SK-N-SH (cell line): Measurements from ENCODE around the gene PROSER3. TPM values are rescaled to one million over a fixed set of nuclear protein-coding genes. Genes with fewer than 3 reads are reported as not detected.

Experiments used
- CTCF ChIA-PET: fragments of 300-600, 350-600 bp; formaldehyde crosslinking; extraction: SDS; loops from one replicate; lab custom pipeline; 2021; lab: Yijun Ruan, JAX
- POLR2A ChIA-PET: fragments of 350-600 bp; sonication (Branson Sonifier 250); formaldehyde crosslinking; extraction: SDS; loops from one replicate; lab custom pipeline; 2020; ENCODE audit warnings: antibody characterized with exemption, inconsistent platforms; lab: Yijun Ruan, JAX
- DNase-seq: peaks from one replicate; pipeline ENCODE4 v3.0.0; 2012
- H2AFZ ChIP-seq: fragments of 200-600 bp; sonication (generic); 2 replicates; pipeline ENCODE4 v1.8.1; 2016; ENCODE audit warnings: antibody characterized with exemption, mild to moderate bottlenecking, low read depth
- H3F3A ChIP-seq: fragments of 200-600 bp; sonication (generic); replicated peaks from 2 replicates; pipeline ENCODE3; 2016; ENCODE audit warnings: antibody characterized with exemption, mild to moderate bottlenecking; ENCODE audit not compliant: insufficient read depth
- H3K27ac ChIP-seq, 2 experiments: fragments of 200-500 bp in 1 of 2; fragments of 200-600 bp in 1 of 2; sonication (Bioruptor generic) in 1 of 2; sonication (generic), shearing (Covaris generic) in 1 of 2; 2 replicates each; pipeline versions ENCODE4 v1.5.1 to v1.6.1; 2014 to 2016; ENCODE audit warnings: low read depth in 2 of 2, inconsistent platforms in 1 of 2, low read length in 1 of 2, mild to moderate bottlenecking in 1 of 2, mixed read lengths in 1 of 2
- H3K27me3 ChIP-seq: fragments of 200-600 bp; sonication (generic), shearing (Covaris generic); 2 replicates; pipeline ENCODE4 v1.6.1; 2016; ENCODE audit warnings: mixed run types; ENCODE audit not compliant: insufficient read depth
- H3K36me3 ChIP-seq, 2 experiments: fragments of 200-500 bp in 1 of 2; fragments of 200-600 bp in 1 of 2; sonication (Bioruptor generic) in 1 of 2; sonication (generic) in 1 of 2; replicated peaks in 1 of 2; 2 replicates each; pipeline versions ENCODE3 to v1.5.1; 2014 to 2016; ENCODE audit warnings: low read length in 1 of 2, mild to moderate bottlenecking in 1 of 2; ENCODE audit not compliant: insufficient read depth in 2 of 2, control insufficient read depth in 1 of 2
- H3K4me1 ChIP-seq, 2 experiments: fragments of 200-500 bp in 1 of 2; fragments of 200-600 bp in 1 of 2; sonication (Bioruptor generic) in 1 of 2; sonication (generic), shearing (Covaris generic) in 1 of 2; 2 replicates each; pipeline versions ENCODE4 v1.5.1 to v1.6.1; 2014 to 2016; ENCODE audit warnings: low read depth in 1 of 2, low read length in 1 of 2, mixed run types in 1 of 2; ENCODE audit not compliant: insufficient read depth in 2 of 2, control insufficient read depth in 1 of 2
- H3K4me2 ChIP-seq: fragments of 200-600 bp; sonication (generic), shearing (Covaris generic); 2 replicates; pipeline ENCODE4 v1.6.1; 2017; ENCODE audit warnings: mixed run types
- H3K4me3 ChIP-seq, 2 experiments: fragments of 200-500 bp in 1 of 2; fragments of 200-600 bp in 1 of 2; sonication (Bioruptor generic) in 1 of 2; sonication (generic), shearing (Covaris generic) in 1 of 2; 2 replicates each; pipeline versions ENCODE4 v1.5.1 to v1.8.1; 2014 to 2016; ENCODE audit warnings: low read depth in 2 of 2, inconsistent platforms in 1 of 2, low read length in 1 of 2, mild to moderate bottlenecking in 1 of 2, mixed read lengths in 1 of 2, moderate library complexity in 1 of 2
- H3K79me2 ChIP-seq: fragments of 200-600 bp; sonication (generic); 2 replicates; pipeline ENCODE4 v1.8.1; 2017; ENCODE audit warnings: mild to moderate bottlenecking; ENCODE audit not compliant: insufficient read depth
- H3K9ac ChIP-seq: fragments of 200-600 bp; sonication (generic); 2 replicates; pipeline ENCODE4 v1.6.1; 2017; ENCODE audit warnings: mixed run types
- H3K9me2 ChIP-seq: fragments of 200-600 bp; sonication (generic); 2 replicates; pipeline ENCODE4 v1.6.1; 2017; ENCODE audit warnings: mixed run types
- H3K9me3 ChIP-seq: fragments of 200-600 bp; sonication (generic); 2 replicates; pipeline ENCODE4 v1.6.1; 2017; ENCODE audit warnings: mixed run types, mild to moderate bottlenecking, moderate library complexity
- H4K20me1 ChIP-seq: fragments of 200-600 bp; sonication (generic); 2 replicates; pipeline ENCODE4 v1.6.1; 2017; ENCODE audit warnings: mild to moderate bottlenecking, mixed run types; ENCODE audit not compliant: insufficient read depth
- CHD2 ChIP-seq: fragments of 150-350 bp; IDR thresholded peaks from 2 replicates; pipeline ENCODE4 v1.6.1; 2018; ENCODE audit warnings: low read length; ENCODE audit not compliant: partially characterized antibody
- EP300 ChIP-seq, 2 experiments: IDR thresholded peaks; 2 replicates each; pipeline versions ENCODE4 v1.4.0 to v1.6.1; 2012; ENCODE audit warnings: borderline replicate concordance in 1 of 2, low read depth in 1 of 2, low read length in 1 of 2
- EZH2phosphoT487 ChIP-seq: fragments of 200-600 bp; sonication (generic); IDR thresholded peaks from 2 replicates; pipeline ENCODE4 v1.6.1; 2017; ENCODE audit warnings: low read depth, mixed run types, mild to moderate bottlenecking, antibody characterized with exemption, moderate library complexity, borderline replicate concordance
- FOXJ3 ChIP-seq: sonication (generic); formaldehyde crosslinking; IDR thresholded peaks from 2 replicates; pipeline ENCODE4 v1.5.1; 2020; ENCODE audit warnings: mild to moderate bottlenecking, missing genetic modification reagents
- FOXM1 ChIP-seq: IDR thresholded peaks from 2 replicates; pipeline ENCODE4 v1.4.0; 2012; ENCODE audit warnings: low read depth, mild to moderate bottlenecking
- GABPA ChIP-seq: IDR thresholded peaks from 2 replicates; pipeline ENCODE4 v1.4.0; 2012; ENCODE audit warnings: low read depth, mild to moderate bottlenecking
- GATA2 ChIP-seq: sonication (generic); formaldehyde crosslinking; IDR thresholded peaks from 2 replicates; pipeline ENCODE4 v1.5.0; 2020; ENCODE audit warnings: mild to moderate bottlenecking, missing genetic modification reagents
- IRF3 ChIP-seq: fragments of 150-350 bp; IDR thresholded peaks from 2 replicates; pipeline ENCODE4 v1.6.1; 2016; ENCODE audit warnings: mild to moderate bottlenecking, low read depth, low read length
- MEF2A ChIP-seq: IDR thresholded peaks from 2 replicates; pipeline ENCODE4 v1.4.0; 2012; ENCODE audit warnings: low read depth, borderline replicate concordance
- NRF1 ChIP-seq: IDR thresholded peaks from 2 replicates; pipeline ENCODE4 v1.6.1; 2012; ENCODE audit warnings: low read depth, mild to moderate bottlenecking, low read length
- PBX3 ChIP-seq: IDR thresholded peaks from 2 replicates; pipeline ENCODE4; 2012
- RAD21 ChIP-seq: IDR thresholded peaks from 2 replicates; pipeline ENCODE4 v1.6.1; 2012; ENCODE audit warnings: mild to moderate bottlenecking, low read length
- RCOR1 ChIP-seq: fragments of 150-350 bp; IDR thresholded peaks from 2 replicates; pipeline ENCODE4 v1.6.1; 2017; ENCODE audit warnings: antibody characterized with exemption, low read length
- REST ChIP-seq: IDR thresholded peaks from 2 replicates; pipeline ENCODE4 v1.6.1; 2012; ENCODE audit warnings: mild to moderate bottlenecking, low read depth, low read length, moderate library complexity
- RFX5 ChIP-seq: IDR thresholded peaks from 2 replicates; pipeline ENCODE4 v1.6.1; 2012; ENCODE audit warnings: mild to moderate bottlenecking, improper control_type of control experiment, low read length
- SMC3 ChIP-seq: IDR thresholded peaks from 2 replicates; pipeline ENCODE4 v1.6.1; 2012; ENCODE audit warnings: low read depth, low read length, improper control_type of control experiment
- TCF12 ChIP-seq: IDR thresholded peaks from 2 replicates; pipeline ENCODE4 v1.4.0; 2012
- TEAD4 ChIP-seq: IDR thresholded peaks from 2 replicates; pipeline ENCODE4 v1.4.0; 2012; ENCODE audit warnings: mild to moderate bottlenecking, borderline replicate concordance; ENCODE audit not compliant: insufficient read depth
- USF1 ChIP-seq: IDR thresholded peaks from 2 replicates; pipeline ENCODE4 v1.4.0; 2012; ENCODE audit warnings: low read depth, borderline replicate concordance
- USF2 ChIP-seq: fragments of 150-350 bp; IDR thresholded peaks from 2 replicates; pipeline ENCODE4 v1.6.1; 2017; ENCODE audit warnings: antibody characterized with exemption, low read length, low read depth, borderline replicate concordance
- YY1 ChIP-seq: IDR thresholded peaks from 2 replicates; pipeline ENCODE4 v1.4.0; 2012; ENCODE audit warnings: low read depth, mild to moderate bottlenecking
- ZBTB33 ChIP-seq: IDR thresholded peaks from 2 replicates; pipeline ENCODE4 v1.4.0; 2012; ENCODE audit warnings: low read depth, borderline replicate concordance
- WGBS: methylation state at CpG from one replicate; pipeline ENCODE4 v1.1.6; 2017; ENCODE audit warnings: low lambda C conversion rate; 5-methylcytosine and 5-hydroxymethylcytosine counted together
- polyA plus RNA-seq, 3 experiments: library from polyadenylated mRNA; depleted of rRNA; stranded (reverse); fragments of >200 nt; gene quantifications; 2 replicates each; pipeline ENCODE4 v1.2.3, GENCODE V29; 2012

The PROSER3 gene
- polyA plus RNA-seq, 1 of the 3 experiments (the other 2 are of a cell fraction): 12.5 TPM

GRCh38 chr19:35740423-35741202 is 17.4 kb upstream of the PROSER3 start:
- no peaks in the 10 kb centered on the region for H3K27me3 ChIP-seq
- H3K36me3 ChIP-seq: peaks cover 6 to 30% of the 10 kb centered on the region in 2 experiments
- H3K79me2 ChIP-seq: peaks cover under 1% of the 10 kb centered on the region; the same call in 1 of the 2 replicates
- H4K20me1 ChIP-seq: no peaks in the 10 kb centered on the region
- peaks cover 12% of the 10 kb centered on the region for H3F3A ChIP-seq
- no peaks in the 10 kb centered on the region for H3K9me2 ChIP-seq
- H3K27ac ChIP-seq: peak overlapping the region; percentile 63 to 90; a peak in 3 of 4 replicates
- ChIA-PET CTCF (interaction anchor here (0.5 to 1.6 kb wide), 10 partner anchors 13 to 832 kb away, joined by 3 to 7 read pairs (median 3); partner anchors contain the start of gene COX6B1), POLR2A (interaction anchor here (0.7 to 2.0 kb wide), 10 partner anchors 10 to 128 kb away, joined by 3 to 10 read pairs (median 4); partner anchors contain the start of genes COX6B1 and HSPB6)
- peak overlapping the region; percentile 63 to 88 for H3K4me3 ChIP-seq
- H3K4me1 ChIP-seq: peaks cover 4 to 18% of the 10 kb centered on the region in 2 experiments; a peak in 2 of 4 replicates
- H3K9ac ChIP-seq: peak overlapping the region; percentile 67; the same call in 1 of the 2 replicates
- H2AFZ ChIP-seq: peak overlapping the region; percentile 95
- H3K9me3 ChIP-seq: no peaks in the 10 kb centered on the region
- peak; percentile 99 for DNase-seq
- 1% methylated on average over 42 of the region's 63 CpGs for WGBS
- peak overlapping the region; percentile 97 for H3K4me2 ChIP-seq
- TF ChIP-seq IRF3: peak; percentile 7; the same call in 1 of the 2 replicates
- TF ChIP-seq EP300 (IDR thresholded peaks at IDR 0.05; ENCODE audit: borderline replicate concordance in 1 of 2, low read depth in 1 of 2, low read length in 1 of 2): 0 out of 4 replicates have a peak, but pooled peaks of 1 of the 2 experiments have one; percentile 3
- TF ChIP-seq GABPA: no peak; the same call in none of the 2 replicates
- TF ChIP-seq YY1: 0 out of 2 replicates have a peak, but pooled peaks have one; percentile 11
- no peak for TF ChIP-seq TEAD4
- no peak for TF ChIP-seq TCF12
- TF ChIP-seq USF1: no peak
- TF ChIP-seq ZBTB33: no peak
- TF ChIP-seq FOXJ3 (CRISPR knock-in tag): 0 out of 2 replicates have a peak, but pooled peaks have one; percentile 41
- TF ChIP-seq RCOR1: no peak
- TF ChIP-seq FOXM1: no peak
- peak; percentile 84 for TF ChIP-seq RFX5
- peak; percentile 82 for TF ChIP-seq PBX3
- no peak for TF ChIP-seq EZH2phosphoT487
- no peak for TF ChIP-seq REST
- TF ChIP-seq CHD2: no peak
- TF ChIP-seq GATA2 (CRISPR knock-in tag): no peak
- no peak for TF ChIP-seq SMC3
- TF ChIP-seq NRF1: peak; percentile 77
- no peak for TF ChIP-seq USF2
- no peak for TF ChIP-seq MEF2A
- TF ChIP-seq RAD21: no peak
